Psoas muscle (tissue), 8 donors: Measurements from ENCODE around the gene CTCF. TPM values are rescaled to one million over a fixed set of nuclear protein-coding genes. Genes with fewer than 3 reads are reported as not detected.

Experiments
- ATAC-seq, 4 donors: fragments of 200-7000 bp; cut with Tn5 transposase; one replicate each; pipeline ENCODE4 v1.9.1; 2020; ENCODE audit warnings: moderate library complexity in 3 of 4, mild to moderate bottlenecking in 2 of 4
- DNase-seq, 2 donors: peaks; one replicate each; pipeline ENCODE4 v3.0.0-alpha.2; 2020
- H3K27ac ChIP-seq: fragments of 200-600 bp; one replicate; pipeline ENCODE4 v1.8.0; 2022
- H3K27me3 ChIP-seq, 3 donors: fragments of 200-600 bp in 1 of 3; one replicate each; pipeline versions ENCODE4 v1.6.1 to v1.8.0; 2013 to 2022; ENCODE audit warnings: low read length in 2 of 3, mild to moderate bottlenecking in 2 of 3, moderate library complexity in 1 of 3; ENCODE audit not compliant: insufficient read depth in 3 of 3
- H3K36me3 ChIP-seq, 2 donors: fragments of 200-600 bp in 1 of 2; one replicate each; pipeline versions ENCODE4 v1.6.1 to v1.8.0; 2013 to 2022; ENCODE audit warnings: low read depth in 1 of 2, mild to moderate bottlenecking in 1 of 2, moderate library complexity in 1 of 2; ENCODE audit not compliant: insufficient read depth in 1 of 2
- H3K4me1 ChIP-seq: fragments of 200-600 bp; one replicate; pipeline ENCODE4 v1.8.0; 2022
- H3K4me3 ChIP-seq: fragments of 200-600 bp; one replicate; pipeline ENCODE4 v1.8.0; 2022; ENCODE audit warnings: mild to moderate bottlenecking
- H3K9me3 ChIP-seq: fragments of 200-600 bp; one replicate; pipeline ENCODE4 v1.8.0; 2022
- WGBS, 3 donors: extraction: QIAGEN DNeasy Blood & Tissue Kit; methylation state at CpG; one replicate each; pipeline versions ENCODE4 v1.1.6 to v1.1.7; 2013; 5-methylcytosine and 5-hydroxymethylcytosine counted together
- intact Hi-C, 2 donors: fragments of 100-400 bp; cut with DNase I; formaldehyde crosslinking; loops; one replicate each; pipeline versions ENCODE4 v1.11.0 to v1.14.2; 2022
- polyA plus RNA-seq, 3 donors: library from polyadenylated mRNA; stranded (reverse); fragments of 200-250 nt; gene quantifications; one replicate each; pipeline ENCODE4 v1.2.3, GENCODE V29; 2013
- total RNA-seq, 4 donors: library from RNA; stranded (reverse); fragmentation: NEBNext Ultra II Directional in 2 of 4; extraction: Animal tissue kit (Norgen Biotek cat#: 25700) in 2 of 4; gene quantifications; one replicate each; pipeline versions ENCODE4 v1.2.1 to v1.2.4, GENCODE V29; 2021 to 2023
- TF ChIP-seq, protein P1 (sequence below): fragments of 200-600 bp; IDR thresholded peaks from one replicate; pipeline ENCODE4 v1.8.0; 2022; ENCODE audit warnings: antibody characterized with exemption
- donor health status: healthy with polysubstance abuse.
- donor health status: DM: no; HTN: no; CAD: no; lungs with moderate emphysema.
- donor health status: Bipolar disorder and iron deficiency.
- donor health status: healthy.
- donor health status: DM: yes; HTN: yes; CAD: no.
- donor health status: DM: no; HTN: no; CAD: no.
- donor health status: DM: no; HTN: no; CAD: no.
- donor health status: DM: yes; HTN: yes; CAD: no.

Gene CTCF
- total and polyA plus RNA-seq, 7 donors: 17.7 to 44.7 (median 25.8) TPM

DNA sequence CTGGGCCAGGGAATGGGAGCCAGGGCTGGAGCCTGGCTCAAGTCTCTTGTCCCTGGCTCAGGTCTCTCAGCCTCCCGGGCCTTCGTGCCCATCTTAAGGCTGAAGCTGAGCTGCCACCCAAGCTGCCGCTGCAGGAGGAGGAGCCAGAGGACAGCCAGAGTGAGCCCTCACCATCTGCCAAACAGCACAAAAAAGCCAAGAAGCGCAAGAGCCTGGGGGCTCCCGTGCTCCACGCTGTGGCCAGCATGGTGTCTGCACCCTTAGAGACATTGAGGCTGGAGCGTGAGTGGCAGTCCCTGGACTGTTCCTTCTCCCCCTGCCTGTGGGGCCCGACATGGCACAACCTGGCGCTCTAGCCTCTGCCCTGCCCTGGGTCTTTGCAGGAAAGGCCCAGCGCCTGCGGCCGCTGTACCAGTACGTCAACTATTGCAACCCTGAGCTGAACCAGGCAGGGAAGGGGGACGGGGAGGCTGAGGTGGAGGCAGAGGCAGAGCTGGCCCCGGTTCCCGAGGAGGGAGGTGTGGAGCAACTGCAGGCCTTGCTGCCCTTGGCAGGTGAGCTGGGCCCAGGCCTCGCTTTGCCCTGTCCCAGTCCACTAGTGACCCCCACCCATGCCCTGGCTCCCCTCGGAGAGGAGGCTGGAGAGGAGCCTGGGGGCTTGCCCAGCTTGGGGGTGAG, 105.6 kb downstream of the CTCF start:
- 18 to 26% (median 18%) methylated on average over 17 to 18 of the region's 18 CpGs for whole genome bisulfite sequencing, 3 donors
- H3K36me3 ChIP-seq: peaks cover 0 to 21% of the 10 kb centered on the region in 2 donors
- peak; percentile 88 to 90 (median 90) for ATAC-seq
- H3K4me3 ChIP-seq: peak overlapping the region; percentile 88
- H3K27me3 ChIP-seq: no peaks in the 10 kb centered on the region
- H3K27ac ChIP-seq: peak overlapping the region; percentile 90
- no peaks in the 10 kb centered on the region for H3K9me3 ChIP-seq
- intact Hi-C loops: loop anchor here (2.0 to 5.0 kb wide), 3 partner anchors 49 to 147 kb away; partner anchors contain the start of gene GFOD2 (in 1 of the 2)
- peaks cover 17% of the 10 kb centered on the region for H3K4me1 ChIP-seq
- DNase-seq: peak; percentile 87 to 93
- TF ChIP-seq, protein P1, sequence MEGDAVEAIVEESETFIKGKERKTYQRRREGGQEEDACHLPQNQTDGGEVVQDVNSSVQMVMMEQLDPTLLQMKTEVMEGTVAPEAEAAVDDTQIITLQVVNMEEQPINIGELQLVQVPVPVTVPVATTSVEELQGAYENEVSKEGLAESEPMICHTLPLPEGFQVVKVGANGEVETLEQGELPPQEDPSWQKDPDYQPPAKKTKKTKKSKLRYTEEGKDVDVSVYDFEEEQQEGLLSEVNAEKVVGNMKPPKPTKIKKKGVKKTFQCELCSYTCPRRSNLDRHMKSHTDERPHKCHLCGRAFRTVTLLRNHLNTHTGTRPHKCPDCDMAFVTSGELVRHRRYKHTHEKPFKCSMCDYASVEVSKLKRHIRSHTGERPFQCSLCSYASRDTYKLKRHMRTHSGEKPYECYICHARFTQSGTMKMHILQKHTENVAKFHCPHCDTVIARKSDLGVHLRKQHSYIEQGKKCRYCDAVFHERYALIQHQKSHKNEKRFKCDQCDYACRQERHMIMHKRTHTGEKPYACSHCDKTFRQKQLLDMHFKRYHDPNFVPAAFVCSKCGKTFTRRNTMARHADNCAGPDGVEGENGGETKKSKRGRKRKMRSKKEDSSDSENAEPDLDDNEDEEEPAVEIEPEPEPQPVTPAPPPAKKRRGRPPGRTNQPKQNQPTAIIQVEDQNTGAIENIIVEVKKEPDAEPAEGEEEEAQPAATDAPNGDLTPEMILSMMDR: peak; percentile 81

DNA sequence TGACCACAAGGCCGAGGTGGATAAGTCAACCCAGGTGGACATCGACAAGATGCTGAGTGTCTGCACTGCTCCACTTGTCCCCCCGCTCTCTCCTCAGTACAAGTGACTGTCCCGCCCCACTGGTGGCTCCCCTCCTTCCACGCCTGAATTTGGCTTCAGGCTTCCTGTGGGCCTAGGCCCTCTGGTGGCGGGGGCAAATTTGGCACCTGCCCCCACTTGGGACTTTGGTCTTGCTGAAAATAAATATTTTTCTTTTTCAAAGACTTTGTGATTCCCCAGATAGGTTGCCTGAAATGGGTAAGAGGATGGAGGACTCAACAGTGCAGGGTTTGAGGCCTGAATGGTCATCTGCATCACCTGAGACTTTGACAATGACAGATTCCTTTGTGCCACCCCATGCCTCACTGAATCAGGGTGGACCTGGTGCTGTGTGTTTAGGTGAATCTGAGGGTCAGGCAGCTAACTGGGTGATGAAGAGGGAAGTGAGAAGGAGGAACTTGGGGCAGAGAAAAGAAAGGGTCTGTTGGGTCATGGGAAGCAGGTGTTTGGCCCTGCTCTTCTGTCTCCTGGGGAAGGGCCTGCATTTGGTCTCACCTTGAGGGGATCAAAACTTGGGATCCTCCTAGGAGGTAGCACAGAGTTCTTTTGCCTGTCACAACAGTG, 106.3 kb downstream of the CTCF start:
- 76 to 88% (median 84%) methylated on average over 6 of the region's 6 CpGs for WGBS, 3 donors
- TF ChIP-seq, protein P1: peak; percentile 33
- Histone ChIP-seq H3K36me3 (peaks cover 0 to 14% of the 10 kb centered on the region in 2 donors), H3K4me1 (peaks cover 23% of the 10 kb centered on the region), H3K4me3 (no peak overlapping the region), H3K27me3 (no peaks in the 10 kb centered on the region), H3K9me3 (no peaks in the 10 kb centered on the region), H3K27ac (peak overlapping the region; percentile 31)
- DNase-seq (no peak), ATAC-seq (peak in 2 of 4 donors; percentile 8 to 18)
- intact Hi-C loops: loop anchor here (2.0 to 5.0 kb wide), 3 partner anchors 49 to 148 kb away; partner anchors contain the start of gene GFOD2 (in 1 of the 2)

DNA sequence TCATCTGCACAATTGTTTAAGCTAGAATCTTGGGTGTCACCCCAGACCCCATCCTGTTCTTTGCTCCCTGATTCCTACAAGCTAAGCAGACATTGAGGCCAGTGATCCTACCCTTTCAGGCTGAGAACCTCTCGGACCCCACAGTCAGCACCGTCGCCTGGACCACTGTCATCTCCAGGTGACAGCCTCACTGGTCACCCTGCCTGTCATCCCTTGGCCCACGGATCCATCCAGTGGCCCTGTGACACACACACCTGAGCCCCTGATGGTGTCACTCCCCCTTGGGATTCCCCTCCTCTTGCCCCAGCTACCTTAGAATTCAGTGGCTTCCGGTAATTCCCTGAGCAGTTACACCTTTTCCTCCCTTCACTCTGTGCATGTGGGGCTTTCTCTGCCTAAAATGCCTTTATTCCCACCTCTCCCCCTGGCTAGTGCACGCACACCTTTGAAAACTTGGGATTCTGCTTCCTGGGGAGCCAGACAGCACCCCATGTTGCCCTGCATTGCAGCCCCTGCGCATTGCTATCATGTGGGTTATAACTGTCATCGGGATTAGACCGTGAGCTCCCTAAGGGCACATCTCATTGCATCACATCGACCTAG, 107.3 kb downstream of the CTCF start:
- 82 to 88% (median 88%) methylated on average over 10 of the region's 10 CpGs for WGBS, 3 donors
- Histone ChIP-seq H3K4me3 (no peak overlapping the region), H3K36me3 (peaks cover 0 to 9% of the 10 kb centered on the region in 2 donors), H3K27me3 (no peaks in the 10 kb centered on the region), H3K9me3 (no peaks in the 10 kb centered on the region), H3K4me1 (peaks cover 29% of the 10 kb centered on the region), H3K27ac (no peak overlapping the region)
- intact Hi-C loops: loop anchor here (2.0 to 10.0 kb wide), 7 partner anchors 48 to 375 kb away; partner anchors contain the start of genes GFOD2 (in 2 of the 2), RANBP10 (in 2 of the 2), TSNAXIP1 (in 2 of the 2) and DDX28 (in 1 of the 2)
- ATAC-seq (no peak), DNase-seq (no peak)
- TF ChIP-seq, protein P1: no peak

DNA sequence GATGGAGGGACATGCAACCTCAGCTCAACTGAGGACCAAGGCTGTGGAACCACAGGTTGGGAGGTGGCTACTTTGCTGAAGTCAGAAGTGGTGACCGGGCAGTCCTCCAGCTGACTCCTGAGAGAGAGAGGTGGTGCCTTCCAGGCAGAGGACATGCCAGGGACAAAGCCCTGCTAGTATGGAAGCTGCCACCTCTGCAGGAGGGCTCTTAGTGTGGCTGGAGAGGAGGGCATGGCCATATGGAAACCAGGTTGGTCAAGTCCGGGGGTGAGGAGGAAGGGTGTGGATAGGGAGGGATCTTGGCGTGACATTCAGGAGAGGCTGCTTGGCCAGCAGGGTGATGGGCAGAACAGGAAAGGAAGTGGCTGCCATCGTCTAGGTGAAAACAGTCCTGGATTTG, 110.0 kb downstream of the CTCF start:
- Histone ChIP-seq H3K27ac (no peak overlapping the region), H3K27me3 (no peaks in the 10 kb centered on the region), H3K36me3 (peaks cover 0 to 7% of the 10 kb centered on the region in 2 donors), H3K9me3 (no peaks in the 10 kb centered on the region), H3K4me3 (no peak overlapping the region), H3K4me1 (peaks cover 19% of the 10 kb centered on the region)
- ATAC-seq: no peak
- TF ChIP-seq, protein P1: no peak
- intact Hi-C loops: loop anchor here (2.0 to 10.0 kb wide), 6 partner anchors 45 to 372 kb away; partner anchors contain the start of genes RANBP10 (in 2 of the 2), TSNAXIP1 (in 2 of the 2), DDX28 (in 1 of the 2) and DUS2 (in 1 of the 2)
- DNase-seq: no peak
- 33 to 40% (median 36%) methylated on average over 4 of the region's 4 CpGs for WGBS, 3 donors
